Cardiac muscle cell (in vitro differentiated cells and primary cell): ENCODE results near the gene FAM81B. TPM values are rescaled to one million over a fixed set of nuclear protein-coding genes. Genes with fewer than 3 reads are reported as not detected.

ENCODE experiments used
- DNase-seq, 2 donors: peaks; one replicate each; pipeline versions ENCODE4 v3.0.0 to v3.0.0-alpha.2; 2010 to 2017; ENCODE audit warnings: low read depth in 1 of 2, low spot score in 1 of 2
- H3K27ac ChIP-seq: fragments of 200-600 bp; sonication (generic); 2 replicates; pipeline ENCODE4 v1.5.1; 2016
- H3K27me3 ChIP-seq: fragments of 200-600 bp; sonication (generic); 2 replicates; pipeline ENCODE4 v1.6.0; 2016; ENCODE audit warnings: control low read depth
- H3K36me3 ChIP-seq: fragments of 200-600 bp; sonication (generic); 2 replicates; pipeline ENCODE4 v1.5.1; 2016; ENCODE audit warnings: control low read depth
- H3K4me1 ChIP-seq: fragments of 200-600 bp; sonication (generic); 2 replicates; pipeline ENCODE4 v1.8.1; 2017; ENCODE audit warnings: low read depth, mild to moderate bottlenecking, mixed run types
- H3K4me3 ChIP-seq: fragments of 200-600 bp; sonication (generic); 2 replicates; pipeline ENCODE4 v1.5.1; 2016; ENCODE audit warnings: mild to moderate bottlenecking
- H3K9me3 ChIP-seq: fragments of 200-600 bp; sonication (generic); 2 replicates; pipeline ENCODE4 v1.5.1; 2017; ENCODE audit warnings: low read depth, mild to moderate bottlenecking, control low read depth
- polyA plus RNA-seq: library from polyadenylated mRNA; unstranded; fragments of >200 nt; fragmentation: Nextera tagmentation; extraction: Ambion mirVana; gene quantifications from 2 replicates; pipeline ENCODE4 v1.2.1, GENCODE V29; 2016
- total RNA-seq: library from RNA; depleted of rRNA; stranded (reverse); fragments of >200 nt; gene quantifications from 2 replicates; pipeline ENCODE4 v1.2.3, GENCODE V29; 2016
- TF ChIP-seq, protein P1 (sequence below): IDR thresholded peaks from 2 replicates; pipeline ENCODE4 v1.5.1; 2012; ENCODE audit warnings: low read depth, mild to moderate bottlenecking, low read length

FAM81B gene
- total and polyA plus RNA-seq, 2 experiments from 2014 or later = not detected

DNA sequence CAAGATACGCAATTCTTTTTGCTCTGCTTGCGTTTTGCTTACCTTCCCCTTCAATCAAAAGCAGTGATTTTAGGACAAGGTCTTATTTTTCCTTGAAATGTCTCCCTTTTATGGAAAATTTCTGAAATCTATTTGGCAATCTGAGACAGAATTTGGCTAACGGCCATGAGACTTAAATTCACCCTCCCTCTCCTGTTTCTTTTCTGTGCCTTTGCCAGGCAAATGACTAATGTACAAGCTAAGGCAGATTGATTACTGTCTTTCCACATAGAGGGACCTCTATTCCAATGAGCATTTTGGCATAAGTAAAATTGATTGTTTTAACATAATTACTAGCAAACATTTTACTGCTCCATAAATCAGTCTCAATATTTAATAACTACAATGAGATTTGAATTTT, 31.7 kb downstream of the FAM81B start:
- no peaks in the 10 kb centered on the region for H3K36me3 ChIP-seq
- no peak overlapping the region for H3K27ac ChIP-seq
- TF ChIP-seq, protein P1, sequence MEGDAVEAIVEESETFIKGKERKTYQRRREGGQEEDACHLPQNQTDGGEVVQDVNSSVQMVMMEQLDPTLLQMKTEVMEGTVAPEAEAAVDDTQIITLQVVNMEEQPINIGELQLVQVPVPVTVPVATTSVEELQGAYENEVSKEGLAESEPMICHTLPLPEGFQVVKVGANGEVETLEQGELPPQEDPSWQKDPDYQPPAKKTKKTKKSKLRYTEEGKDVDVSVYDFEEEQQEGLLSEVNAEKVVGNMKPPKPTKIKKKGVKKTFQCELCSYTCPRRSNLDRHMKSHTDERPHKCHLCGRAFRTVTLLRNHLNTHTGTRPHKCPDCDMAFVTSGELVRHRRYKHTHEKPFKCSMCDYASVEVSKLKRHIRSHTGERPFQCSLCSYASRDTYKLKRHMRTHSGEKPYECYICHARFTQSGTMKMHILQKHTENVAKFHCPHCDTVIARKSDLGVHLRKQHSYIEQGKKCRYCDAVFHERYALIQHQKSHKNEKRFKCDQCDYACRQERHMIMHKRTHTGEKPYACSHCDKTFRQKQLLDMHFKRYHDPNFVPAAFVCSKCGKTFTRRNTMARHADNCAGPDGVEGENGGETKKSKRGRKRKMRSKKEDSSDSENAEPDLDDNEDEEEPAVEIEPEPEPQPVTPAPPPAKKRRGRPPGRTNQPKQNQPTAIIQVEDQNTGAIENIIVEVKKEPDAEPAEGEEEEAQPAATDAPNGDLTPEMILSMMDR = no peak
- DNase-seq = peak in 1 of 2 donors; percentile 16
- H3K4me3 ChIP-seq = no peak overlapping the region
- H3K9me3 ChIP-seq = no peaks in the 10 kb centered on the region
- H3K4me1 ChIP-seq = no peaks in the 10 kb centered on the region
- H3K27me3 ChIP-seq = no peaks in the 10 kb centered on the region

DNA sequence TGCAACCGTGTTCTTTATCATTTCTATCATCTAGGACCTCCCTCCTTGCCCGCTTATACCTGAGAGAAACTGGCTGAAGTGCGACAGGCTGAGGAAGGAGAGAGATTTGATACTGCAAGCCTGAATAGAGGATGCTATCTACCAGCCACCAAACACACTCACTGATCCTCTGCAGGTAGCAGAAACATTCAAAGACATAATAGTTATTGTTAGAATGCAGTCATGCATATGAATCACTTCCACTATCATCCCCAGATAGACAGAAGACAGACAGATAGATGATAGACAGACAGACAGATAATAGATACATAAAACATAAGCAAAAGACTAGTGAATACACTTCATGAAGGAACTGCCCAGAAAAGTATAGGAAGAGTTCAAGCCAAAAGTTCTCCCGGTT, 32.9 kb downstream of the FAM81B start:
- H3K36me3 ChIP-seq = no peaks in the 10 kb centered on the region

DNA sequence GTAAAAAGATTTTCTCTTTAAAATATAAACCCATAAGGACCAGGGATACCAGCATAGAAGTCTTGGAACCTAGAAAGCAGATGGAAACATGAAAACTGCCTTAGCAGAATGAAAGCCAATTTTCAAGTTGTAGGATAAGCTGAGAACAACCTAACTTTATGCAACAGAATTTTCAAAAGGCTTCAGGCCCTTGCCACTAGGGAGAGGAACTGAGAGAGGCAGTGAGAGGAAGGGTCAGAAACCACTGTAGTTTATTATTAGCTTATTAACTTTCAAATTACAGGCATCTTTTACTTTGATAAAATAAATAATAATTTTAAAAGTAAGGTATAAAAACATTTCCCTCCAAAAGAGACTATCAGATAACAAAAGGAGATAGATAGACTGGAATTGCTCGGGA, 33.4 kb downstream of the FAM81B start:
- Histone ChIP-seq H3K9me3 (no peaks in the 10 kb centered on the region), H3K36me3 (no peaks in the 10 kb centered on the region), H3K4me1 (no peaks in the 10 kb centered on the region), H3K27ac (no peak overlapping the region), H3K4me3 (no peak overlapping the region), H3K27me3 (no peaks in the 10 kb centered on the region)
- TF ChIP-seq, protein P1 = no peak
- no peak for DNase-seq

More for the DNA sequence above, 32.9 kb downstream of the FAM81B start:
- H3K4me3 ChIP-seq = no peak overlapping the region
- H3K27me3 ChIP-seq = no peaks in the 10 kb centered on the region
- TF ChIP-seq, protein P1 = no peak
- H3K9me3 ChIP-seq = no peaks in the 10 kb centered on the region
- H3K4me1 ChIP-seq = no peaks in the 10 kb centered on the region
- no peak for DNase-seq
- no peak overlapping the region for H3K27ac ChIP-seq

DNA sequence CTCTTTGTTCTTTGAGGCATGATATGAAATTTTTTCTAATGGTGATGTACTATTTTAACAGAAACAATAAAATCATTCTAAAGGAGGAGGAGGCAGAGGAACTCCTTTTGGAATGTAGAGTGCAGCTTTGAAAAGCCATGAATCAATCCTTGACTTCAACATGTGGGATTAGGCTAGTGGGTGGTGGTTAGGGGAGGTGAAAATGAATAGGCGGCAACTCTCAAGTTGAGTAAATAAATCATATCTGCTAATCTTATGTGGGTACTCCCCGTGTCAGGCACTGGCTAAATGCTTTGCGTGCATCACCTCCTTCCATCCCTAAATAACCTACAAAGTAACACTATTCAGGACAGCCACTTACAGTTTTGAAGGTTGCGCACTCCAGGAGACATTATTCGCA, 35.1 kb downstream of the FAM81B start:
- no peaks in the 10 kb centered on the region for H3K9me3 ChIP-seq
- no peaks in the 10 kb centered on the region for H3K36me3 ChIP-seq
- H3K27ac ChIP-seq = no peak overlapping the region
- no peaks in the 10 kb centered on the region for H3K4me1 ChIP-seq
- H3K4me3 ChIP-seq = no peak overlapping the region
- DNase-seq = no peak
- no peaks in the 10 kb centered on the region for H3K27me3 ChIP-seq
- TF ChIP-seq, protein P1 = no peak

DNA sequence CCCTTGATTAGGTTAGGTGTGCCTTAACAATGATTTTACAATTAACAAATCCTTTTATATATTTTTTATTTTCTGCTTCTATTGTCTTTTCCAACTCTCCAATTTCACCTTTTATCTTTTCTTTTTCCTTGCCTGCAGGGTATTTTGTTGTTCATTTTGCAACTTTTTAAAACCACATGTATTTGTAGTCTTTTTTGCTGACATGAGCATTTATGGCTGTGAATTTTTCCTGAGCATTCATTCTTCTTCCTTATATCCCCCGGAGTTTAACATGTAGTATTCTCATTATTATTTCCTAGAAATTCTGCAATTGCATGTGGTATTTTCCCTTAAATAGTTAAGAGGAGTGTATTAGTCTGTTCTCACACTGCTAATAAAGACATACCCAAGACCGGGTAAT, 41.6 kb downstream of the FAM81B start:
- no peak for DNase-seq
- Histone ChIP-seq H3K36me3 (no peaks in the 10 kb centered on the region), H3K9me3 (no peaks in the 10 kb centered on the region), H3K4me3 (no peak overlapping the region), H3K27me3 (no peaks in the 10 kb centered on the region), H3K4me1 (no peaks in the 10 kb centered on the region), H3K27ac (no peak overlapping the region)
- TF ChIP-seq, protein P1 = no peak
